OCI-LY1 (cell line): Measurements from ENCODE around the gene NOL6.

ENCODE experiments used
- CTCF ChIP-seq: fragments of 200-600 bp; sonication (generic), shearing (Covaris generic); IDR thresholded peaks from 2 replicates; pipeline ENCODE4 v1.5.1; 2017; ENCODE audit warnings: mild to moderate bottlenecking, antibody characterized with exemption, low read length, moderate library complexity, mixed read lengths
- EZH2 ChIP-seq: fragments of 200-600 bp; sonication (generic), shearing (Covaris generic); IDR thresholded peaks from 2 replicates; pipeline ENCODE4 v1.8.0; 2017; ENCODE audit warnings: borderline replicate concordance, mixed run types, mild to moderate bottlenecking, antibody characterized with exemption, low read length, moderate library complexity, mixed read lengths

GRCh38 chr9:33419708-33420303 is 53.9 kb downstream of the NOL6 start:
- no peak for TF ChIP-seq CTCF
- no peak for TF ChIP-seq EZH2
